HTERT RPE-1 (cell line): Measurements from ENCODE around the gene DUSP16.
"Not testable (repeated sequence)": the region's sequence is repeated elsewhere in the genome, so short reads cannot be mapped to it uniquely, and the experiment has no call there.

Experiments
- in situ Hi-C: fragments of 300-500 bp; cut with MboI; formaldehyde crosslinking; loops from 4 replicates; pipeline ENCODE4 v1.14.3; 2020; ENCODE audit warnings: low sequenced_read_pairs

Gene DUSP16

GRCh38 chr12:12522657-12523056 lies 40.0 kb downstream of the DUSP16 start:
- in situ Hi-C loops, result not testable (repeated sequence)

GRCh38 chr12:12521888-12522287 lies 40.8 kb downstream of the DUSP16 start:
- in situ Hi-C loops, result no loop called here

GRCh38 chr12:12521044-12521485 lies 41.6 kb downstream of the DUSP16 start:
- in situ Hi-C loops, result no loop called here

- in situ Hi-C loops, result no loop called here
Observed at GRCh38 chr12:12520273-12520672, 42.4 kb downstream of the DUSP16 start.

GRCh38 chr12:12519354-12519998 lies 43.2 kb downstream of the DUSP16 start:
- in situ Hi-C loops, result no loop called here

GRCh38 chr12:12518919-12519318 lies 43.7 kb downstream of the DUSP16 start:
- in situ Hi-C loops, result no loop called here

- in situ Hi-C loops, result no loop called here
Observed at GRCh38 chr12:12518464-12518845, 44.2 kb downstream of the DUSP16 start.

- in situ Hi-C loops, result no loop called here
Observed at GRCh38 chr12:12513416-12514006, 49.2 kb downstream of the DUSP16 start.

GRCh38 chr12:12511895-12512711 lies 50.6 kb downstream of the DUSP16 start:
- in situ Hi-C loops, result no loop called here

- in situ Hi-C loops, result no loop called here
Observed at GRCh38 chr12:12511021-12511783, 51.5 kb downstream of the DUSP16 start.

GRCh38 chr12:12510551-12510950 lies 52.1 kb downstream of the DUSP16 start:
- in situ Hi-C loops, result no loop called here

- in situ Hi-C loops, result no loop called here
Observed at GRCh38 chr12:12510141-12510540, 52.5 kb downstream of the DUSP16 start.

- in situ Hi-C loops, result no loop called here
Observed at GRCh38 chr12:12508612-12509011, 54.1 kb downstream of the DUSP16 start.

GRCh38 chr12:12507121-12507520 lies 55.5 kb downstream of the DUSP16 start:
- in situ Hi-C loops, result no loop called here

GRCh38 chr12:12506496-12506890 lies 56.2 kb downstream of the DUSP16 start:
- in situ Hi-C loops, result no loop called here

- in situ Hi-C loops, result no loop called here
Observed at GRCh38 chr12:12505544-12506495, 56.8 kb downstream of the DUSP16 start.

GRCh38 chr12:12503384-12504078 lies 59.1 kb downstream of the DUSP16 start:
- in situ Hi-C loops, result no loop called here

- in situ Hi-C loops, result no loop called here
Observed at GRCh38 chr12:12502815-12503151, 59.9 kb downstream of the DUSP16 start.

- in situ Hi-C loops, result not testable (repeated sequence)
Observed at GRCh38 chr12:12502130-12502814, 60.4 kb downstream of the DUSP16 start.
